Measurements from ENCODE around the gene ATXN1.

ATXN1 gene

DNA sequence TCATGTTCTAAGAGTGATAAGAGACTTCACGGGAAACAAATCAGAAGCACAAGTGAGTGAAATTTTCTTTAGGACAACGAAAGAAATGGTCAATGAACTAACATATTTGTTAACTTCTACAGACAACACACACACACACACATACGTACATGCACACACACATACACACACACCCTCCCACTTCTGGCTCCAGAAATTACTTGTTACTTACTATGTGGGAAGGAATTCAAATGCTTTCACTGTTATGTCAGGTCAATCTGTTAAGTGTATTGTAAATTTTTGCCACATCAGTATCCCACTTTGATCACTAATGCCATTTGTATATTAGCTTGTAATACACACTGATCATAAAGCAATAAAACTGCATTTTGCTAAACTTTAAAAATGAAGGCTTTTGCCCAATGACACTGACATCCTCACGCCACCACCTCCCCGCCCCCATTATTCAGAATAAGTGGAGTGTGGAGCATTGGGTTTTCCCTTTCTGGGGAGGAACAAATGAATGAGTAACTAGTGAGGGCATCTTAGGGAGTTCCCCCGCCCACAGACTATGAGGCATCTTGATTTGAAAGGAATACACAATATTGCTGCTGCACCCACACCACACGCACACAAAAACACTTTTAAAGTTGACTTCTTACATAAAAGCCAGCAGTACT, 76.2 kb downstream of the ATXN1 start:
- peak overlapping the region; percentile 57 for H3K4me3 Mint-ChIP-seq

DNA sequence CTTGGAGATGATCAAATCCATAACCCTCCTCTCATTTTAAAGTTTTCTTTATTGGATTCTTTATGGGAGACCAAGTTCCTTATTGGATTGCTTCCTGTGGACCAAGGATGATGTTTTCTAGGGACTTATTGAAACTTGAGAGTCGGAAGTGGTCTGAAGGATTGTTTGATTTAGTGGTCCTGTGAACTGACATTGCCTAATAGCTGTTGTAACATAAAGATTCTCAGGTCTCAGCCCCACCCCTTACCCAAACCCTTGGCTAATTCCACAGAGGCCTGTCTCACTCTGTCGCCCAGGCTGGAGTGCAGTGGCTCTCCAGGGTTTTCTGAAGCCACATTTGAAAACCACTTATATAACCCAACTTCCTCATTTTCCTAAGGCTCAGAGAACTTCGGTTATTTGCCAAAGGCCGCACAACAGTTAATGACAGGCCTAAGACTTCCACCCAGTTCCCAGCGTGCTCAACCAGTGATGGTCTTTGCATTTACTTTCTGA, 77.0 kb downstream of the ATXN1 start:
- no peak for ATAC-seq
- no peak for DNase-seq
- H3K36me3 Mint-ChIP-seq (ENCODE audit: low read depth) = peaks cover 18% of the 10 kb centered on the region
- H3K9me3 Mint-ChIP-seq = no peaks in the 10 kb centered on the region
- peak overlapping the region; percentile 95 for H3K27ac Mint-ChIP-seq
- no peaks in the 10 kb centered on the region for H3K27me3 Mint-ChIP-seq
- H3K4me1 Mint-ChIP-seq = peaks cover 91% of the 10 kb centered on the region
- peak overlapping the region; percentile 41 for H3K4me3 Mint-ChIP-seq

More for the DNA sequence above, 76.2 kb downstream of the ATXN1 start:
- peak; percentile 87 for DNase-seq
- Mint-ChIP-seq H3K9me3 (no peaks in the 10 kb centered on the region), H3K27me3 (no peaks in the 10 kb centered on the region), H3K27ac (peak overlapping the region; percentile 95), H3K36me3 (ENCODE audit: low read depth) (peaks cover 19% of the 10 kb centered on the region), H3K4me1 (peaks cover 93% of the 10 kb centered on the region)
- peak; percentile 67 for ATAC-seq

DNA sequence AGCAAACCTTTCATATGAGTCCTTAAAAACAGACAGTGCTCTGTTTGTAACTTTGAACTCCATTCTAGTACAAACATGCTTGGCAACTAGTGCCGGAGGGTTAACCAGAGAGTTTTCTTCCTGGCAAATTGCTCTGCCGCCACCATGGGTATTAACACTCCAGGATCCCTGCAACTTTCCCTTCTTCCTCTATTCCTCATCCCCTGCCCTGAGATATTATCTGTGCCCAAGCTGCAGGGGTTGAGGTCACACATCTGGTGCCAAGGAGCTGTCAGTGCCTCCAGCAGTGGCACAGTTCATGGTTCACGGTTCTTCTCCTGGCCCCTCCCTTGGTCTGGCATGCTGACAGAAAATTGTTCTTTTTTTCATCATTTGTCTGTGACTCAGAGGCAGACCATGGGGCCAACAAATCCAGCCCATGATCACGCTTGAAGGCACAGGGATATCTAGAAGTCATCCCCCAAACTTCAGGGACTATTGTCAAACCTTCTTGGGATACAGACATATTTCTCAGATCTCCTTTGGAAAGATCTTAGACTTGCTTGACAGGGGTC, 77.5 kb downstream of the ATXN1 start:
- Mint-ChIP-seq H3K4me1 (peaks cover 87% of the 10 kb centered on the region), H3K4me3 (peak overlapping the region; percentile 41), H3K27me3 (no peaks in the 10 kb centered on the region), H3K9me3 (peaks cover 2% of the 10 kb centered on the region), H3K27ac (peak overlapping the region; percentile 95), H3K36me3 (ENCODE audit: low read depth) (peaks cover 15% of the 10 kb centered on the region)
- ATAC-seq = peak; percentile 58
- DNase-seq = peak; percentile 42

DNA sequence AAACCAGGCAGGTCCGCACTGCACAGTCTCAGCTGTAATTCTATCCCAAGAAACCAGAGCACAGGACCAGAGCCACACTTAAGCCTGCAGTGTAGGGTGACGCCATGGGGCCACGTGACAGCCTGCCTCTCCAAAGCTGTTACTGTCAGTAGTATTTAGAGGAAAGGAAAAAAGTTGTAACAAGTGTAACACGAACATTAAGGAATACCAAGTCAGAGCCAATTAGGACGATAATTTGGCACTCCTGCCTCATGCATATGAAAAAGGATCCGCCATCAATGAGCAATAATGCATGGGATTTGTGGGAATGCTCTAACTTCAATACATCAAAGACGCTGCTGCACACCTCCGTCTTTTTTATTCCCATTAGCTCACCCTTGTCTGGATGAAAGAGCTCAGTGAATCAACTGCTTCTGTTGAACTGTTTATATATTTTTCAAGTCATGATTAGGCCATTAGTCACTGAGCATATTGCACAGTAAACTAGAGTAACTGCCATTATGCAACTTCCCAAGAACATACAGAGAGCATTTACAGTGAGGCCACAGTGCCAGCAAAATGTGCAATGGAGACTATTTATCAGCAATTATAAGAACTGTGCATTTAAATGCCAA, 79.9 kb downstream of the ATXN1 start:
- no peak overlapping the region for H3K27ac Mint-ChIP-seq
- H3K36me3 Mint-ChIP-seq (ENCODE audit: low read depth) = peaks cover 15% of the 10 kb centered on the region
- peaks cover 80% of the 10 kb centered on the region for H3K4me1 Mint-ChIP-seq
- ATAC-seq (no peak), DNase-seq (no peak)
- H3K4me3 Mint-ChIP-seq = no peak overlapping the region
- peaks cover 7% of the 10 kb centered on the region for H3K9me3 Mint-ChIP-seq
- H3K27me3 Mint-ChIP-seq = no peaks in the 10 kb centered on the region

DNA sequence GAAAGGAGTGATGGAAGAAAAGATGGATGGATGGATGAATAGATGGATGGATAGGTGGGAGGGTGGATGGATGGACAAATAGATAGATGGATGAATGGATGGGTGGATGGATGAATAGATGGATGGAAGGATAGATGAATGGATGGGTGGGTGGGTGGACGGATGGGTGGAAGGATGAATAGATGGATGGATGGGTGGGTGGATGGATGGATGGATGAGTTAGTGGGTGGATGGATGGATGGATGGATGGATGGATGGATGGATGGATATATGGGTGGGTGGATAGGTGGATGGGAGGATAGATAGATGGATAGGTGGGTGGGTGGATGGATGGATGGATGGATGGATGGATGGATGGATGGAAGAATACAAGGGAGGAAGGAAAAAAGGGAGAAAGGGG, 82.2 kb downstream of the ATXN1 start:
- no peak for DNase-seq
- Mint-ChIP-seq H3K36me3 (ENCODE audit: low read depth) (peaks cover 21% of the 10 kb centered on the region), H3K9me3 (peaks cover 7% of the 10 kb centered on the region), H3K27me3 (no peaks in the 10 kb centered on the region), H3K4me1 (peaks cover 70% of the 10 kb centered on the region), H3K27ac (no peak overlapping the region), H3K4me3 (no peak overlapping the region)
- no peak for ATAC-seq

DNA sequence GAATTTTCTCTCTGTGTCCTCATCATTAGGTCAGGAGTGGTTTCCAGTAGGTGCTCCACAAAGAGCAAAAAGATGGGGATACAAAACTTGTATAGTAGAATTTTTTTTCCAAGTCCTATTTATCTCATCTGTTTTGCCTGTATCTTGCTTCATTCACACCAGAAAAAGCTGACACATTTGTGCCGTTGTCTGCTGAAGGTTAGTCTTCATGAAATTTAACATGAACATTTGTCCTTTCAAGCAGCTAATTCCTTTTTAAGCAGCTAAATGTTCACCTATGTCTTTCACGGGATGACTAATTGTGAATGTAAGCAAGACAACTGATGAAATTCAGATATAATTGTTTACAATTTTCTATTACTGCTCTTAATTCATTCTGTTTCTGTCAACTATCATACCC, 83.8 kb downstream of the ATXN1 start:
- DNase-seq = no peak
- no peak overlapping the region for H3K27ac Mint-ChIP-seq
- peaks cover 68% of the 10 kb centered on the region for H3K4me1 Mint-ChIP-seq

DNA sequence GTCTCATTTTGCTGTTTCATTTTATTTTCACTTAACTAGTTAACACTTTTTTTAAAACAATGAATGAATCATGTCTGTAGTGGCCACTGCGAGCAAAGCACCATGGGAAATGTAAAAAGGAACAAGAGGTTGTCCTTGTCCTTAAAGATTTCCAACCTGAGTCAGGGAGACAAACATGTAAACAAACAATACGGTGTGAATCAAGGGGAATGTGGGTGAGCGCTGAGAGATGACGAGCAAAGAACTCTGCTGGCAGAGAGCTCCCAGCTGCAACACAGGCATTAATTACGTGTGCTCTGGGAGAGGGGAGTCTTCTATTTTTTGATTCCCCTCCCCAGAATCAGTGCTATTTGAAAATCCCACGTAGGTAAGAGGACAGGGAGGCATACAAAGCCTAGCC, 84.3 kb downstream of the ATXN1 start:
- no peak overlapping the region for H3K4me3 Mint-ChIP-seq

More for the DNA sequence above, 83.8 kb downstream of the ATXN1 start:
- peaks cover 7% of the 10 kb centered on the region for H3K9me3 Mint-ChIP-seq
- no peak for ATAC-seq
- H3K4me3 Mint-ChIP-seq = no peak overlapping the region
- H3K36me3 Mint-ChIP-seq (ENCODE audit: low read depth) = peaks cover 15% of the 10 kb centered on the region
- H3K27me3 Mint-ChIP-seq = no peaks in the 10 kb centered on the region

DNA sequence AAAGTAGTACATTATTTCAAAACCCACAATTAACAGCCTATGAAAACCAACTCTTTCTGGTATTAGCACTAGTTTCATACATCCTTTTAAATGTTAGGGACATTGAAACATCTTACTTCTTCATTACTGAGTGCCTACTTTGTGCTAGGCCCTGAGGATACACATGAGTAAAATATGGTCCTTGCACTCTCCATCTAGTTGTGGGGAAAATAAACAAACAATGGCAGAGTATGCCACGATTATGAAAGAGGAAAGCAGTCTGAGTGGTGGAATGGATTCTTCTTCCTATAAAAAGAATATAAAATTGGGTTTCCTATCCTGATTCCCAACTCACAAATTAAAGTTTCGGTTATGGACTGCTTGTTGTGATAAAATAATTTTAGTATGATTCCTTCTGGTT, 84.9 kb downstream of the ATXN1 start:
- Mint-ChIP-seq H3K9me3 (peaks cover 7% of the 10 kb centered on the region), H3K4me1 (peaks cover 70% of the 10 kb centered on the region), H3K27me3 (no peaks in the 10 kb centered on the region), H3K36me3 (ENCODE audit: low read depth) (peaks cover 17% of the 10 kb centered on the region), H3K27ac (peak overlapping the region; percentile 30), H3K4me3 (no peak overlapping the region)
- DNase-seq = no peak
- no peak for ATAC-seq

More for the DNA sequence above, 84.3 kb downstream of the ATXN1 start:
- ATAC-seq (no peak), DNase-seq (no peak)
- H3K4me1 Mint-ChIP-seq = peaks cover 70% of the 10 kb centered on the region
- H3K9me3 Mint-ChIP-seq = peaks cover 7% of the 10 kb centered on the region
- H3K36me3 Mint-ChIP-seq (ENCODE audit: low read depth) = peaks cover 19% of the 10 kb centered on the region
- H3K27ac Mint-ChIP-seq = peak overlapping the region; percentile 30
- H3K27me3 Mint-ChIP-seq = no peaks in the 10 kb centered on the region

DNA sequence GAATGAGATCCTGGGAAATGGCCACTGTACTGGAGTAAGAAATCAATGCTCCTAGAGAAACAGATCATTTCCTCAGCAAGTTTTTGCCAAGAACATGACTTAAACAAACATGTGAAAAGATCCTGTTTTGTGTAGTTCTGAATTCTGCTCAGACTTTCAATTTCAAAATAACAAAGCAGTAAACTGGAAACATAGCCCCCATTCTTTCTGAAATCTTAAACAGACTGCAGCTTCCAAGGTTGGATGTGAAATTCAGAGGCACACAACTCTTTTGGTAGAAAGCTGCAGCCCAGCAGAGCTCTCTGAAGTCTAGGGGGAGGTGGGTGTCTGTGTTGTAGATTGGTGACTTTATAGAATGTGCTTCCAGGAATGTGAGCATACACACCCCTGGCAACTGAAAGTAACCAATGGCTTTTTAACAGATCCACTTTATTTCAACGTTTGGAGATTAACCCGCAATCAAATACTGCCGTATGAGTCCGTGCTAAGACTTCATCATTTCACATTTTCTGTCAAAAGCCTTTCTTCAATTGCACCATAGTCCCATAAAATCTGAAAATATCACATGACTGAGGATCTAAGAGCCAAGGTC, 86.4 kb downstream of the ATXN1 start:
- ATAC-seq (no peak), DNase-seq (no peak)
- Mint-ChIP-seq H3K9me3 (peaks cover 7% of the 10 kb centered on the region), H3K27ac (no peak overlapping the region), H3K4me3 (no peak overlapping the region), H3K27me3 (no peaks in the 10 kb centered on the region), H3K36me3 (ENCODE audit: low read depth) (peaks cover 17% of the 10 kb centered on the region), H3K4me1 (peaks cover 73% of the 10 kb centered on the region)

DNA sequence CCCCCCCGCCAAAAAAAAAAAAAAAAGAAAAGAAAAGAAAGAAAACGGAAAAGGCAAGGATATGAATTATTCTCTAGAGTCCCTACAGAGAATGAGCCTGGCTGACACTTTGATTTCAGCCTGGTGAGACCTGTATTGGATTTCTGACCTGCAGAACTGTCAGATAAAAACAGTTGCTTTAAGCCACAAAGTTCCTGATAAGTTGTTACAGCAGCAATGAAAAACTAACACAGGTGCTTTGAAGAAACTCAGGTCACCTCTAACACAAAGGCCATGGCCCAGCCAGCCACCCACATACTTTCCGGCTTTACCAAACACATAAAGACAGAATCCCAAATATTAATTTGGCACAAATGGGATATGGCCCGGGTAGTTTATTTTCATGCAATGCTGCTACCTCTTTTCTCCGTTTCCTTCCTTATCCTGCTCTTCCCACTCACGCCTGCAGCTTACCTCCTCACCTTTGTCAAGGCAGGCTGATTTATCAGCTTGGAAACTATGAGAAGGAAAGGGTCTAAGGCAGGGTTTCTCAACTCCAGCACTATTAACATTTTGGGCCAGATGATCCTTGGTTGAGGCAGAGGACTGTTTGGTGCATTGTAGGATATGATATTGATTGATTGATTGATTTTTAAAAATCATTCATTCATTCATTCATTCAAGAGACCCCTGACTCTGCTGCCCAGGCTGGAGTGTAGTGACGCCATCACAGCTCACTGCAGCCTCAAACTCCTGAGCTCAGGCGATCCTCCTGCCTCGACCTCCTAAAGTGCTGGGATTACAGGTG, 88.1 kb downstream of the ATXN1 start:
- DNase-seq = no peak
- Mint-ChIP-seq H3K27ac (peak overlapping the region; percentile 49), H3K4me1 (peaks cover 81% of the 10 kb centered on the region), H3K36me3 (ENCODE audit: low read depth) (peaks cover 20% of the 10 kb centered on the region), H3K4me3 (no peak overlapping the region), H3K9me3 (no peaks in the 10 kb centered on the region), H3K27me3 (no peaks in the 10 kb centered on the region)
- ATAC-seq = no peak

DNA sequence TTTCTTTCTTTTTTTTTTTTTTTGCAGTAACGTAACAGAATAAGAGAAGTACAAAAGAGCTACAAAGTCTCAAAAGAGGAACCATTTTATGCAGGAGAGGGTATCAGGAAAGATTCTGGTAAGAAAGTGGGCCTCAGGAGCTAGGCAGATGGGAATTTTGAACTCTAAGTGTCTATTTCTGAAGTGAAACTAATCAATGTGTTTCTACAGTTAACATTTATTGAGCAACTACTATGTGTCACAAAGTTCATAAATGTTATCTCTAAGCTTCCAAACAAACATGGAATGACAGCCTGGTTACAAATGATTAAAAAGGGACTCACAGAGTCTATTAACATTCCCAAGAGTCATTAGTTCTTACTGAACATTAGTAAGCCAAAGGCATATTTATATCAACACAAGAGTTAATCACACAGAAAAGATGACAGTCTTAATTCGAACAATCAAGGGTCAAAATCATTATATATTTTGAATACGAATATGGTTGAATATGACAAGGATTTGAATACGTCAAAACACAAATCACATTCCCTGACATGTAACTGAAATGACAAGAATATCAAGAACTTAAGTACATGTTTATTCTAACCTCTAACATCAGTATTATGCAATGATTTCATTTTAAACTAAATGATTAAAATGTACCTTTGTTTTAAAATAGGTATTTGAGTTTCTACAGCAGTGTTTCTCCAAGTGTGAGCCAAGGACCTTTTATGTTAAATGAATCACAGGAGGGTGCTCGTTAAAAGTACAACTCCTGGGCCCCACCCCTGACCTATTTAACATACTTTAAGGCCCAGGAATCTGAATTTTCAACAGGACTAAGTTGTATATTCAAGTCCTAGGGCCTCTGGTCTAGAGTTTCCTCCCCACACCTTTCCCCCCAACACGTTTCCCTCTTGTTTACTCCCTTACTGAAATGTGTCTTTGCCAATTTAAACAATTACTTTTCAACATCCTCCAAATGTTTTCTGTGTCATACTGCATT, 89.7 kb downstream of the ATXN1 start:
- H3K27me3 Mint-ChIP-seq = no peaks in the 10 kb centered on the region
- peaks cover 78% of the 10 kb centered on the region for H3K4me1 Mint-ChIP-seq
- peak overlapping the region; percentile 15 for H3K4me3 Mint-ChIP-seq
- no peak for ATAC-seq
- H3K27ac Mint-ChIP-seq = peak overlapping the region; percentile 95
- H3K9me3 Mint-ChIP-seq = no peaks in the 10 kb centered on the region
- peaks cover 29% of the 10 kb centered on the region for H3K36me3 Mint-ChIP-seq (ENCODE audit: low read depth)
- DNase-seq = no peak

DNA sequence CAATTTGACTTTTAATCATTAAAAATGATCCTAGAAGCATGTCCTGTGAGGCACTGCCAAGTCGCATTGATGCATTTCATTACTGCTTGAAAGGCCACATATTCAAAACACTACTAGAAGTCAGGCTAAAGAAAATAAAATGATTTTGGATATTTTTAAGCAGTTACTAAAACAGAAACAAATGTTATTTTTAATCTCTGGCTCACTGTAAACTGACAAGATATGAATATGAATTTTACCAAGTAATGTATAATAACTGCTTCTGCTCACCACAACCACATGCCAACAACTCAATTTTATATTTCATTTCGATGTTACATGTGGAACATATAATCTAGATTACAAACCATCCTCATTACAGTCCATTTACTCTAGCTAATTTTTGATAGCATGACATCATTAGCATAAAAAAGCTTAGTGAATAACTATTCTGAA, 90.6 kb downstream of the ATXN1 start:
- H3K4me1 Mint-ChIP-seq = peaks cover 77% of the 10 kb centered on the region

DNA sequence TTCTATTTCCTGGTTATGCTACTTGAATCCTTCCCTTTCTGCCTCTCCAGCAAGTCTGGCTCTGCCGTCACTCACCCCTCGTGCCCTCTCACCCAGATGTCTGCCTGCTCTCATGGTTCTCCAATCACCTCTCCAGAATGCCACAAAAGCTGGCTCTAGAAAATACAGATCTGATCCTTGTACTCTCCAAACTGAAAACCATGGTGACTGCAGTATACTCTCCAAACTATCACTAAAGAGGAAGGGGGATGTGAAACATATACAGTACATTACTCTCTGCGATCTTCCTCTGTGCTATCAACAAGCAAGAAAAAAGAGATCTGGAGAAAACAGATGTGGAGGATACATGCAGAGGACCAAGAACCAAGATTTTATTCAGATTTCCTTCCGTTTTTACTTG, 91.1 kb downstream of the ATXN1 start:
- peak; percentile 18 for ATAC-seq
- peaks cover 3% of the 10 kb centered on the region for H3K9me3 Mint-ChIP-seq
- peak overlapping the region; percentile 95 for H3K27ac Mint-ChIP-seq
- H3K27me3 Mint-ChIP-seq = no peaks in the 10 kb centered on the region
- no peak for DNase-seq
- H3K36me3 Mint-ChIP-seq (ENCODE audit: low read depth) = peaks cover 34% of the 10 kb centered on the region
- H3K4me1 Mint-ChIP-seq = peaks cover 75% of the 10 kb centered on the region
- H3K4me3 Mint-ChIP-seq = peak overlapping the region; percentile 57

More for the DNA sequence above, 90.6 kb downstream of the ATXN1 start:
- DNase-seq = no peak
- H3K27ac Mint-ChIP-seq = peak overlapping the region; percentile 95
- peaks cover 3% of the 10 kb centered on the region for H3K9me3 Mint-ChIP-seq
- H3K27me3 Mint-ChIP-seq = no peaks in the 10 kb centered on the region
- peak overlapping the region; percentile 57 for H3K4me3 Mint-ChIP-seq
- peak; percentile 53 for ATAC-seq
- H3K36me3 Mint-ChIP-seq (ENCODE audit: low read depth) = peaks cover 35% of the 10 kb centered on the region
